Measurements from ENCODE around the gene CDH11.

CDH11 gene

DNA sequence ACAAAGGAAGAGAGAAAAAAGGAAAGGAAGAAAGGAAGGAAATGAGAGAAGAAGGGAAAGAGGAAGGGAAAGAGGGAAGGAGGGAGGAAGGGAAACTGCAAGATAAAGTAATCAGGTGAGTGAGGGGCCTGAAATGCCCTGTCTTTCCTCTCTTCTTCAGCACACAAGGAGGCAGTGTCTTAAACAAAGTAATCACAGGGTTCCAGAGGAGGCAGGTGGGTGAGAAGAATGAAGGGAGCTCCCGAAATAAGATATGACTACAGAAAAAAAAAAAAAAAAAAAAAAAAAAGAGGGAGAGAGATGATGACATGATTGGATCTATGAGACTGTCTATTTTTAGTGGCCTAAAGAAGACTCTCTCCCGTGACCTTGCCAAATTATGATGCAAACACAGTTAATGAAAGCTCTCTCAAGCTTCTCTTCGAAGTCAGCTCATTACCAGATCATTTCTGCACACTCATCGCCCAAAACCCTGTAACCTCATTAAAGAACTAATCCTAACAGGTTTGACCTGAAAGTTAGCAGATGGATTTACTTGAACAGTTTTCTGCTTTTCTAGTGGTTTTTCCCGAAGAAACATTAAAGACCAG lies 53.6 kb downstream of the CDH11 start:
- DNase-seq = no peak

DNA sequence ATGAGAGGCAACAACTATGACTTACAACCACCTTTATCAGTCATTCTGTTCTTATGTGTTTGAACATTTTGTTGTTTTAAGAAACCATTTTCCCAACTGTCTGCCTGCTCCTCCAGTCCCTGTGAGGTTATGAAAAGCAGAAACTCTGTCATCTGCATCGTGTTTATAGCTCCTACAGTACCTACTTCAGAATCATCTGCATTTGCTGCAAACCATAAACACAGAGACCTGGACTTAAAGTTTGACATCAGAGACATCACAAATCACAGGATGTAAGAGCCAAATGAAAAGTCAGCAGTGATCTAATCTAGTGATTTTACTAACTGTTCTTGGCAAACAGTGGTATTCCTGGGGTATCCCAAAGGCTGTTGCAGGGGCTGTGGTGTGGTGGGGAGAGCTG lies 55.2 kb downstream of the CDH11 start:
- DNase-seq = no peak

DNA sequence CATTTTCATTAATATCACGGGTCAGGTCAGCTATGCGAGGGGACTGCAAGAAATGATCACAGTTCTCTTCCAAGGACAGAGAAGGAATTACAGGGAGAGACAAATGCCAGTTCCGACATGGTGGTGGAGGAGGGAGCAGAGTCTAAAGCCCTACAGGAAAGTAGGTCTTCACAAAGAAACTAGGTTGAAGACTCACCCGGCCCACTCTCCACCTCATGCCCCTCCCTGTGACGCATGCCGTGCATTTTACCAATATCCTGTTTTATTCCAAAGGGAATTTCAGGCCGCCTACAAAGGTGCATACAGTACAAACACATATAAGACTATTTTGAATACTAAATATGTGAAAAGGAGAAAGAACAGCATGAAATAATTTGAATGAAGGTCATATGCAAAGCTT lies 56.8 kb downstream of the CDH11 start:
- DNase-seq = no peak

DNA sequence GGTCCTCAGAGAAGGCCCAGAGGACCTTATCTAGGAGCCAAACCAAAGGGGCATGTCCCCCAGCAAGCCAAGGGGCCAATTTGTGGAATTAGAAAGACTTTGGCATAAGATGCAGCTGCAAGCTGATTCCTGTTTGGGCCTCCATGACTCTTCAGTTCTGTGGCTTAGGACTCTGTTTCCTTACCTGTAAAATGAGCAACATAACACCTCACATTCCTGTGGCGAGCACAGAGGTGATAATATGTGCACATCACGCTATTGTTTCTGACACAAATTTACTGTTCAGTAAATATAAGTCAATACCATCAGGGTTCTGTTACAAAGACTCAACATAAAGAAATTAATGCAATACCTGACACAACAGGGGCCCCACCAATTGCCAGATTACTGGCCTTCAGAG lies 57.7 kb downstream of the CDH11 start:
- DNase-seq = no peak

DNA sequence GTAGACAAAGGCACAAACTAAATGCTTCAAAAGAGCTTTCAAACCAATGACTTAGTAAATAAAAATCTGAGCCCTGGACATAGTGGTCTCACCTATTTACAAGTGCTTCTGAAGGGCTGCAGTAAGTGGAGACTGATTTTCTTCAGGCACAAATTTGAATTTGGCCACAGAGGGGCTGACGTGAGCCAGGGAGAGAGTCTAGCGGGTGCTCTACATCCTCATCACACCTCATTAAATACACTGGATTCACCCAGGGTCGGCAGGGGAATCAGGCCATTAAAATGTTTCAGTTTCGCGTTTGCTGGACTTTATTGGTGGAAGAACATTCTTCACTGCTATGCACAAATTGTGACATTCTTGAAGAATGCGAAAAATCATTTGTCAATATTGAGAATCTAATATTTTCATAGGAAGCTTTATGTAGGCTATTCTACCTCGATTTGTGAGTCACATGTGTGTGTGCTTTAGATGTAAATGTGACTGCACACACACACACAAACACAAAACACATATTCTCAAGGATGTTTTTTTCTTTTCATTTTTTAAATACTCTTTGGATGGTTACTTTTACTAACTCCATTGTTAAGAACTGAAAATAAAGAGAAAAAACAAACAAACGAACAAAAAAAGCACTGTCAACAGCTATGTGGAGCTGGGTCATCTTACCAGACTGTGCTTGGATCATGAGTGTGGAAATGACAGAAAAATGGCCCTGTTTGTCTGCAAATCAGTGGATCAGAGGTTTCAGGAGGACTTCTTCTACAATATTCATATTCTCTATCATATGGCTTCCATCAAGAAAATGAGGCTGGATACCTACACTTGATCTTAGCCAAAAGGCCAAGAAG lies 58.9 kb downstream of the CDH11 start:
- no peak for DNase-seq

DNA sequence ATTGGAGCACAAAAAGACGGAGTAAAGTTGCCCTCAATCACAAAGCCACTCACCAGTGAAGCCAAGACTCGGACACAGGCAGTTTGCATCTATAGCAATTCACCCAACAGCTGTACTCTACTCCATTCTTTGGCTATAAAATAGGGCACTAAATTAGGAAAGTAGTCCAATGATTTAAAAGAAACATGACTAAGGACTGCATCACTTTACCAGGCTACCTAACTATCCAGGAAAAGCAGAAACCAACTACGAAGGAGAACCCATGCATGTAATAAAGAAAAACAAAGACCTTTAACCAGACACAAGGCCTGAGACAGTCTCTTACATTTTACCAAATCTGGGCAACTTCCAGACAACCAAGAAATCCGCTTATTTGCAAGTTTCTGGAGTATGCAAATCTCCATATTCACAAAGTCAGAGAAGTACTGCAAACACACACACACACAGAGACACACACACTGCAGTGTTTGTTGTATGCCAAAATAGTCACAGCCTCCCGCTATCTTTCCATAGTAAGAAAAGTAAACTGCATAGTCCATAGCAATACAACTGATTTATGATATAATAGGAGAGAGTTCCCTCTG lies 59.8 kb downstream of the CDH11 start:
- no peak for DNase-seq

DNA sequence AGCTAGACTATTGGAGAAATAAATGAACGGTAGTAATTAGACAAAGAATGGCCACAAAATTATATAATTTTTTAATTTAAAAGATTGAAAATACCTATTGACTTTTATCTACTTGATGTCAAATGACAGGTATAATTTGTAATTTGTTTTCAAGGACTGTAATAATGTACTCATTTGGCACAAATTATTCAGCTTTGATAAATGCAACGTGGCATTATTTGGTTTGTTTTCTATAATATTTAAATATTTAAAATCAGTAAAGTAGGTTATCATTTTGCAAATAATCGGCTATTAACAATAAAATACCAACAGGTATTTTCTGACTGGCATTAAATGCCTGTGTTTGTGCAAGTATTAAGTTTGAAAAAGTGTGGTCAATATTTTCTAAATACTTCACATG lies 60.6 kb downstream of the CDH11 start:
- DNase-seq = no peak

DNA sequence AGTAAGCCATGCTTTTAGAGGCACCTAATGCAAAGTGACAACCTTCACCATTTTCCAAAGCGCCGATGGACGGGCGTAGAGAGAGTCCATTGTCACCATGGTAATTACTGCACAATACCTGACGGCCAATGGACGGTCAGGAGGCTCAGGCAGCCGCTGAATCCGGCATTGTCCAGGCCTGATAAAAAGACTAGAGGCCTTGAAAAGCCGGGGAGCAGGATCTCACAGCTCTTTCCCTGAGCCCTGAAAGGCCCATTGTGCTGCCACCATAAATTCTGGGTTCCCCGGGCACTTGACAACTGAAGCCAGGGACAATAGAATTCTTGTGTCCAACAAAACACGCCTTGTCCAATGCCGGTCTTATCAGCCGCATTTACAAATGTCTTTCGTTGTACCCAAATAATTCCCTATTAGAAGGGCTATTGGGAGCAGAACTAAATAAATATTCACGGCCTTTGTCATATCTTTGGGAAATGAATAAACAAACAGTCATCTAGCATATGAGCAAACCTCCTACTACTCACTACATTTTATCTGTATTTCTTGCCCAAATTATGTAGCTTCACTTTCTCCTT lies 62.4 kb downstream of the CDH11 start:
- no peak for DNase-seq

DNA sequence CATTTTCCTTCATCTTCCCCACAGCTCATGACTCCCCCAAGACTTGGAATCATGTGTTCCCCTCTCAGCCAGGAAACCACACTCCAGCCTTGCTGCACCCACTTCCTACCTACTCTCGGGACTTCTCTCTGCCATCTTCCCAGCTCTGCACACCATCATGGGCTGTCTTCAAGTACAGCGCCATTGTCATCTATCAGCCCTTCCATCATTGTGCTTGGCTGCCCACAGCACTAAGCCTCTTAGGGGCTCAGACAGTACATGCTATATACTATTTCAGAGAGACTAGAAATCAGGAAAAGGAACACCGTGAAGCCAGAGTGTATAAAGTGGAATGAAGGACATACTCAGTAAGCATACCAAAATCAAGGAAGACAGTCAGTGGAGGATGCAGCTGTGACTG lies 64.7 kb downstream of the CDH11 start:
- no peak for DNase-seq

DNA sequence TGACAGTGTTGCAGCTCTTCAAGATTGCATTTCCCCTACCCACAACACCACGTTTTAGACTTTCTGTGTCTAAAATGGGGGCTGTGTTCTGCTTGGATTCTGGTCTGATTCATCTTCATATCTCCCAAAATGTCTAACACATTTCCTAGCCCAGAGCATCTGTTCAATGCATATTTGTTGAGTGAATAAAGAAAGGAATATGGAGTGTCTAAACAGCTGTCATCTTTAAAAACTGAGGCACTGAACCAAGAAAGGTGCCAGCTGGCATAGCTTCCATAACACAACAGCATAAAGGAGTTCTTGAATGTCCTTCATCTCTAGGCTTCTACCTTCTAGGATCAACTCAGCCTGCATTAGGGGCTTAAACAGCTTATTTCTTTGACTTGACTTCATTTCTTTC lies 67.4 kb downstream of the CDH11 start:
- no peak for DNase-seq

DNA sequence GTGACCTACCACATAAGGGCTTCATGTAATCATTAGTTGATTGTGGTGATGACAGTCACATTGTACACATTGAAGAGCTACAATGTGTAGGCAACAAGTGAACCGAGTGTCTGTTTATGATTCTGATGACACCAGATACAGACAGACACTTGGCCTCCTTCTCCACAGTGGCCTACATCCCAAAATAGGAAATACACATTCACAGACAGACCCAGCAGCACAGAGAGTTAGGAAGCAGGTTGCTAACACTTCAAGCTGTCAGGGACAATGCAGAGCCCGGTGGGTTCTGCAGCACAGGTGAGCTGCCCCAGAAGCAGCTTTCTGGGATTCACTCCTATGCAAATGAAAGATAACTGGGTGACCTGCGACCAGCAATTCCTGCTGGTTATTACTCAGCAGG lies 72.2 kb downstream of the CDH11 start:
- DNase-seq = no peak

DNA sequence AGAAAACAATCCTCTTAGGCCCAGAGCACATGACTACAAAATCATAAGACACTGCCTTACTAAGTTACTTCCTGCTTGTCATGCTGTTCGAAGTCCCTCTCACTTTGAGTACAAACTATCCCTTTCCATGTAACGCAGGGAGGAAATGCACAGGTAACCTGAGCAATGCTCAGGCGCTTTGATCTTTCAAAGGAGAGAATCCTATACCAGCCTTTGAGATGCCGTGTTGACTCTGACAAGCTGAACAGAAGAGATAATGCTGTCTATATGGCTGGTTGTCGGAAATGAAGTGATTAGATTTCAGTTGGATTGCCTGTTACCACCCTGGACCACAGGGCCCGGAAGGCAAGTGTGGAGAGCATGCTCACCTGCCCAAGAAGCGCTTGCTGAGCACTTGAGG lies 75.9 kb downstream of the CDH11 start:
- no peak for DNase-seq

DNA sequence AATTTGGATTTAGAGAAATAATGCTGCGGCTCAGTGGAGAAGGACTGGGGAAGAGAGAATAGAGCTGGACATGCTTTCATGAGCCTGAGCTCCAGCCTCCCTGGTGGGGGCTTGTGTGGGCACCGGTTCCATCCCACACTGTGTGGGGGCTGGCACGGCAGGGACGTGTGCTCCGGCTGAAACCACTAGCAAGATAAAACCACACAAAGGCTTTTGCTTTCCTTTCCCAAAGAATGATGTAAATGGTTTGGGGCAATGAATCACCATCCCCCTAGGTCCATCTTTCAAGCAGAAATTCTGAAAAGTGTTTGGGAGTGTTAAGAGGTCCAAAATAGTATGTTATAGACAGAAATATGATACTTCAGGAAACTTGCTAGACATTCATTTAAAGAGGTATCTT lies 77.0 kb downstream of the CDH11 start:
- DNase-seq = no peak

DNA sequence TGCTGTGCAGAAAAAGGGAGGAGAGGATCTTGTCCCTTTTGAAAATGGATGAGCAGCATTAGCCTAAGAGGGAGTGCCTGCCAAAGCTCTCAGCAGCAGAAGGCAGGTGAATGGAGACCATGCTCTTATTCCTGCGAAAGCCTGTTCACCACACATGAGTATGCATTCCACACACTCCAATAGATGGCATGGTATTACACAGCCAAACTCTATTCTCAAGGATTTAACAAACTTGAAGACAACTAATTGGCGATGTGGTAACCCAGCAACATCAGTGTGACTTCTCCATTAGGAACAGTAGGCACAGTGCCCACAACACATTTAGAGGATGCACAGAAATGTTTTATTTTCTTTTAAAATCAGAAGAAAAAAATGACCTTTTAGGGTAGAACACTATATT lies 77.8 kb downstream of the CDH11 start:
- no peak for DNase-seq

DNA sequence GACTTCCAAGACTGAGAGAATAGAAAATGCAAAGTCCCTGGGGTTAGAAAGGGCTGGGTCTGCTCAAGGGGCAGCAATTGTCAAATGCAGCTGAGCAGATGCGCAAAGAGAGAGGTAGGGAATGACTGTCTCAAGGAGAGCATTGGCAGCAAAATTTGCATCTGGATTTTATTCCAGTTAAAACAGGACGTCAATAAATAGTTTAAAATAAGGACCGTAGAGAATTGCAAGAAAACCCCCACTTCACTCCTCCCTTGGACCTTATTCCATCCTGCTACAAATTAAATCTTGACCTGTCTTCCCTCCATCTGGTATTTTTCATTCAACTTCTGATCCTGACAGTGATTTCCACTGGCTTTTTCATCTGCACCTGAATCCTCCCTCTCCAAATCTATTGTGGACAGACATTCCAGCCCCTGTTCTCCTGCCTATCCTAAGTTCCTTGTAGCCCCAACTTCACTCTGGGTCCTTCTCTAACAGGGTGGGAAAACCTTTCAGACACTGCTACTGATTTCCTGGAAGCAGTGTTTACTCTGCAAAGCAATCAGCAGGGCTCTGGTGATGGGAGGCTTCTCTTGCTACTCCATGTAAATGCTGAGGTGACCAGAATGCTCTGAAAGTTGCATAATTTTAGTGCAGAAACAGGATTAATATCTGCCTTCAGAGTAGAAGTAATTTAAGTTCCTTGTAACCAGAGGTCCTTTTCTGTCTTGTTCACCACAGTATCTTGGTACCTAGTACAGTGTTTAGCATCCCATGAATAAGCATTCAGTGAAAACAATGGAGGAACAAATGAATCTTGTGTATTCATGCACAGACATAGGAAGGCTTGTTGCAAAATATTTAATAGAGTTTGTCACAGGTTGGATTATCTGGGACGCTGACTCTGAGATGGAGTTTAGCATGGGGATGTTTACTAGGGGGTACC lies 79.2 kb downstream of the CDH11 start:
- DNase-seq = no peak

DNA sequence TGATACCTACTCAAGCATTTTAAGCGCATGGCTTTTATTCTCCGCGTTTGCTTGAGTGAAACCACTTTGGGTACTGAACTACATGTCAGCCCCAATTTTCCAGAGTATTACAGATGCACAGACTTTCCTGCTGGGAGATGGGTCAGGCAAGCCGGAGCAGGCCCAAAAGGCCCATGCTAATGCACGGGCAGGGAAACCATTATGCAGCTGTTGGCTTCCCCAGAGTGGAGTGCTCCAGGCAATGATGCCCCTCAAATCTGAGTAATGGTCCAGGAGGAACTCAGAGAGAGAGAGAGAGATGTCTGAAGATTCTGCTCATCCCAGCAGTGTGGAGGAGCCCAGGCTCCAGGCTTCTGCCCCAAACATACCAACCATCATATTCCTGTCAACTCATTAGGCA lies 80.2 kb downstream of the CDH11 start:
- no peak for DNase-seq

DNA sequence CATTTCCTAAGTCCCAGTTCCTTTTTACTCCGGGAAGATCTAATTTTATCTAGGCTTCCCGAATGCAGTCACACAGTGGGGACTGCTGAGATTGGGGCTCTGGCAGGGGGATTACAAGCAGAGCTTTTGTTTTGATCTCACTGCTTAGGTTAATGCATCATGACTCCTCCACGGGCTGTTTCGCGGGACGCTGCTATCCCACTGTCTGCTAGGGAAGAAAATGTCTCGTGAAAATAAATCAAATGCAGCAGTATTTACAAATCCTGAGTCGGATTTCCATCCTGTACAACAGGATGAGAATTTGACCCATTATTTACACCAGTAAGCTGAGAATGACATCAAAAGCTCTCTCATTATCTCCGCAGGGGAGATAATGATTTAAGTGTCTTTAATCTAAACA lies 83.8 kb downstream of the CDH11 start:
- DNase-seq = no peak

DNA sequence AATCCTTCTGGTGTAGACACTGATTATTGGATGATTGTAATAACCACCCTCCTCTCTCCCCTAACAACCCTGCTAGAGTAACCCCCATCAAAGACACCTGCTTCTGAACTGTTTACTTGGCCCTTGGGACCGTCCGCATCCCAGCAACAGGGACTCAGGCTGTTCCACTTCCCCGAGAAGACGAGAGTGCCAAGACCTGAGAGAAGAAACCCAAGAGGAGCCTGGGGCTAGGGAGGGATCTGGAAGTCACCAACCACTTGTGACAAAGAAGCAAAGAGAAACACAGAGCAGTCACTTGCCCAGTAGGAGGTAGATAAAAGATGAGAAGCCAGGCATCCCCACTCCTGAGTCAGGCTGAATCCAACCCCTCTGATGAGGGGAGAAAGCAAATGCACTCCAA lies 84.3 kb downstream of the CDH11 start:
- DNase-seq = no peak

DNA sequence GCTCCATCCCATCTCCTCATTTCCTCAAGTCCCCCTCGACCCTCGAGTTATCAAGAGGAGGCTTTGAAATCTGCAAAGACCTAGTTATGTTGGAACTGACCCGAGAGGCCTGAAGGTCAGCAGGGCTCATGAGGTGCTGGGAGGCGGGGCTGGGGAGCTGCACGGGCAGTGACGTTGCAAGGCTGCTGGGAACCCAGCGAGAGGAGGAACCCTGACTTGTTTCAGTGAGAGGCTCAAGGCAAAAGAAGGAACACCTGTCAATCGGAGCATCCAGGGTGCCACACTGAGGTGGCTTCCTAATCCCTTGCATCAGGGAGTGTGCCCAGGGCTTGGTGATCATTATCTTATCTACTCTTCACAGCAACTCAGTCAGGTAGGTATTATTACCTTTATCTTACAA lies 86.9 kb downstream of the CDH11 start:
- no peak for DNase-seq

DNA sequence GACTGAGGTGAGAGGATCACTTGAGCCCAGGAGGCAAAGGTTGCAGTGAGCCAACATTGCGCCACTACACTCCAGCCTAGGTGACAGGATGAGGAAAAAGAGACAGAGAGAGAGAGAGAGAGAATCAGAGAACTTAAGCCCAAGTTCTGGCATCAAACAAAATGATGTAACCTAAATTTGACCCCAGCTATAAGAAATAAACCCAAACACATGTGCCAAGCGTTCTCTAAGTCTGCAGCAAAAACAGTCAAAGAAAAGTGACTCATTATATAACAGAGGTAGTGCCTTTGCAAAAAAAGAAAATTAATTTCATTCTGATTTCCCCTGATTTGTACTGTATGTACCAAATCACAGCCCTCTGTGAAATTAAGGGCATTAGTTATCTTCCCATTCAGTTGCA lies 89.5 kb downstream of the CDH11 start:
- DNase-seq = no peak

DNA sequence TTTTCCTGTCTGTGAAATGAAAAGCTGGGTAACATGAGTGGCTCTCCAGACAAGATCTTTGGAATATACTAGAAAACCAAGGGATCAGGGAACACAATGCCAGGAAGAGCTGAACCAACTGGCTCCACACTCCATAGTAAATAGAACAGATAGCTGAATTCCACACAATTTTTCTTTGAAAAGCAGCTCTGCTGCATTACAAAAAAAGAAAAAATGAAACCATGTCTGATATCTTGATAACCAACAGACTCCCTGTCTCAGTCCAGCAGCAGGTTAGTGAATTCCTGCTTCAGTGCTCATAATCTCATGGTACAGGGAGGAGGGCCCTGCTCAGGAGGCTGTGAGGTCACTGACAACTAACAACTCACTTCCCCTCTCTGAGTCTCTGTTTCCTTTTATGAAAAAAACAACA lies 97.1 kb downstream of the CDH11 start:
- DNase-seq = no peak

DNA sequence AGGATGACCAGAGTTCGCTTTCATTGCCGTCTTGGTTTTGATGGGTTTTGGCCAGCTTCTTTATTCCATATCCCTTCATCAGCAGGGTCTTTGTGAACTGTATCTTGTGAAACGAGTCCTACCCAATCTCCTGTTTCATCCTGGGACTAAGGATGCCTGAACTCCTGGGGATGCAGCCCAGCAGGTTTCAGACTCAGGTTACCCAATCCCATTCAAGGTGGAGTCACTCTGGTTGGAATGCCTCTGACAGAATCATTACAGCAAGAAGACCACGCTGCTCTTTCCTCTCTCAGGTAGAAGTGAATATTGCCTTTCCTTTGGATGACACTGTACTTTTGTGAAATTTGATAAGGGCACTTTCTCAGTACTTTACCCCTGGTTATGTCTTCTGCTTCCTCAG lies 98.1 kb downstream of the CDH11 start:
- DNase-seq = no peak

All from suppressor macrophage treated with lipopolysaccharide for 4 hours (primary cell).